ENCODE measurements around the gene ANKRD22. TPM values are rescaled to one million over a fixed set of nuclear protein-coding genes. Genes with fewer than 3 reads are reported as not detected.

Gene ANKRD22
- polyA plus RNA-seq, 1 of the 3 experiments (the other 2 are of a cell fraction), result 0.15 TPM

DNA sequence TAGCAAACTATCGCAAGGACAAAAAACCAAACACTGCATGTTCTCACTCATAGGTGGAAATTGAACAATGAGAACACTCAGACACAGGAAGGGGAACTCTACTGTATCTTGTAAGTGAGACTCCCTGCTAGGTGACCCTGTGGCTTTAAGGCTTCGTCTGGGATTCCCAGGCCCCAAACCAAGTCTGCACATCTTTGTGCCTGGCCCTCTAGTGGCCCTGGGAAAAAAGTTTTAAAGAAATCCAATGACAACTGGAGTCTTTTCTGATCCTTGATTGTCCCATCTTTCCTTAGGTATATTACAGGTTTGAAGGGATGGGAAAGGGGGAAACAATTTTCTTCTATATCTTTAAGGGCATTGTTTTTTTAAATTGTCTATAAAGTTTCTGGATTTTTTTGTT, 59.7 kb downstream of the ANKRD22 start:
- H2AFZ ChIP-seq (ENCODE audit: low read depth), result no peak overlapping the region

DNA sequence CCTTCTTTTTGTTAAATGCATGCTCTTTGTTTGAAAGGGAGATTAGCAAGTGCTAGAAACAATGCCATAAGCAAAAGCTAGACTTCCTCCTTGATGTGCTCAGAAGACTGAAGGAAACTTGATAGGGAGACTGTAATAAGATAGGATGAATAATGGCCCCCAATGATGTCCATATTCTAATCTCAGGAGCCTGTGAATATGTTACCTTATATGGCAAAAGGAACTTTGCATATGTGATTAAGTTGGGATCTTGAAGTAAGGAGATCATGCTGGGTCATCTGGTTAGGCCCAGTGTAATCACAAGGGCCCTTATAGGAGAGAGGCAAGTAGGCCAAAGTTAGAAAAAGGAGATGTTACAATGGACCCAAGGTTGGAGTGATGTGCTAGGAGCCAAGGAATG, 62.7 kb downstream of the ANKRD22 start:
- no peak for DNase-seq
- Histone ChIP-seq H3K36me3 (replicated peaks in 1 of 2; ENCODE audit: control insufficient read depth in 1 of 2, insufficient read depth in 2 of 2, low read length in 1 of 2) (no peaks in the 10 kb centered on the region), H3K4me2 (no peak overlapping the region), H3K79me2 (ENCODE audit: insufficient read depth) (no peaks in the 10 kb centered on the region), H3K4me3 (ENCODE audit: low read depth in 2 of 2, low read length in 1 of 2) (no peak overlapping the region), H4K20me1 (ENCODE audit: insufficient read depth) (no peaks in the 10 kb centered on the region), H3K9me3 (peaks cover 6% of the 10 kb centered on the region; the same call in 1 of the 2 replicates), H3K4me1 (ENCODE audit: control insufficient read depth in 1 of 2, insufficient read depth in 2 of 2, low read depth in 1 of 2, low read length in 1 of 2) (no peaks in the 10 kb centered on the region; a peak in 1 of 4 replicates), H3K27ac (ENCODE audit: low read depth in 2 of 2, low read length in 1 of 2) (no peak overlapping the region), H3K9me2 (no peaks in the 10 kb centered on the region), H2AFZ (ENCODE audit: low read depth) (no peak overlapping the region), H3K9ac (no peak overlapping the region), H3F3A (replicated peaks; ENCODE audit: insufficient read depth) (peaks cover 4% of the 10 kb centered on the region), H3K27me3 (ENCODE audit: insufficient read depth) (no peaks in the 10 kb centered on the region)
- TF ChIP-seq JUND (IDR thresholded peaks at IDR 0.05) (no peak), YY1 (IDR thresholded peaks at IDR 0.05; ENCODE audit: low read depth) (no peak), CHD2 (IDR thresholded peaks at IDR 0.05; ENCODE audit: low read length, partially characterized antibody) (no peak), EP300 (IDR thresholded peaks at IDR 0.05; ENCODE audit: borderline replicate concordance in 1 of 2, low read depth in 1 of 2, low read length in 1 of 2) (no peak), MEF2A (IDR thresholded peaks at IDR 0.05; ENCODE audit: borderline replicate concordance, low read depth) (no peak), TCF12 (IDR thresholded peaks at IDR 0.05) (no peak)
- TF ChIP-seq, protein P1, sequence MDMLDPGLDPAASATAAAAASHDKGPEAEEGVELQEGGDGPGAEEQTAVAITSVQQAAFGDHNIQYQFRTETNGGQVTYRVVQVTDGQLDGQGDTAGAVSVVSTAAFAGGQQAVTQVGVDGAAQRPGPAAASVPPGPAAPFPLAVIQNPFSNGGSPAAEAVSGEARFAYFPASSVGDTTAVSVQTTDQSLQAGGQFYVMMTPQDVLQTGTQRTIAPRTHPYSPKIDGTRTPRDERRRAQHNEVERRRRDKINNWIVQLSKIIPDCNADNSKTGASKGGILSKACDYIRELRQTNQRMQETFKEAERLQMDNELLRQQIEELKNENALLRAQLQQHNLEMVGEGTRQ (IDR thresholded peaks at IDR 0.05; ENCODE audit: borderline replicate concordance, low read depth, low read length), result no peak
- TF ChIP-seq, protein P2, sequence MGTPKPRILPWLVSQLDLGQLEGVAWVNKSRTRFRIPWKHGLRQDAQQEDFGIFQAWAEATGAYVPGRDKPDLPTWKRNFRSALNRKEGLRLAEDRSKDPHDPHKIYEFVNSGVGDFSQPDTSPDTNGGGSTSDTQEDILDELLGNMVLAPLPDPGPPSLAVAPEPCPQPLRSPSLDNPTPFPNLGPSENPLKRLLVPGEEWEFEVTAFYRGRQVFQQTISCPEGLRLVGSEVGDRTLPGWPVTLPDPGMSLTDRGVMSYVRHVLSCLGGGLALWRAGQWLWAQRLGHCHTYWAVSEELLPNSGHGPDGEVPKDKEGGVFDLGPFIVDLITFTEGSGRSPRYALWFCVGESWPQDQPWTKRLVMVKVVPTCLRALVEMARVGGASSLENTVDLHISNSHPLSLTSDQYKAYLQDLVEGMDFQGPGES (IDR thresholded peaks at IDR 0.05; ENCODE audit: low read depth, low read length), result no peak
- TF ChIP-seq, protein P3, sequence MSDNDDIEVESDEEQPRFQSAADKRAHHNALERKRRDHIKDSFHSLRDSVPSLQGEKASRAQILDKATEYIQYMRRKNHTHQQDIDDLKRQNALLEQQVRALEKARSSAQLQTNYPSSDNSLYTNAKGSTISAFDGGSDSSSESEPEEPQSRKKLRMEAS (IDR thresholded peaks at IDR 0.05; ENCODE audit: low read depth), result no peak
- CTCF ChIA-PET, result interaction anchor here (0.7 to 1.0 kb wide), 3 partner anchors 22 to 23 kb away, joined by 3 to 4 read pairs (median 3); no protein-coding TSS in a partner anchor
- POLR2A ChIA-PET, result no interaction called here

More for the DNA sequence above, 59.7 kb downstream of the ANKRD22 start:
- Histone ChIP-seq H3K9me2 (no peaks in the 10 kb centered on the region), H3K9me3 (peaks cover 6% of the 10 kb centered on the region; the same call in 1 of the 2 replicates), H3K36me3 (replicated peaks in 1 of 2; ENCODE audit: control insufficient read depth in 1 of 2, insufficient read depth in 2 of 2, low read length in 1 of 2) (no peaks in the 10 kb centered on the region), H3K79me2 (ENCODE audit: insufficient read depth) (no peaks in the 10 kb centered on the region), H3K27me3 (ENCODE audit: insufficient read depth) (no peaks in the 10 kb centered on the region), H3K4me2 (no peak overlapping the region), H4K20me1 (ENCODE audit: insufficient read depth) (no peaks in the 10 kb centered on the region), H3K4me3 (ENCODE audit: low read depth in 2 of 2, low read length in 1 of 2) (no peak overlapping the region), H3K9ac (no peak overlapping the region), H3K4me1 (ENCODE audit: control insufficient read depth in 1 of 2, insufficient read depth in 2 of 2, low read depth in 1 of 2, low read length in 1 of 2) (no peaks in the 10 kb centered on the region; a peak in 2 of 4 replicates), H3F3A (replicated peaks; ENCODE audit: insufficient read depth) (peaks cover 4% of the 10 kb centered on the region), H3K27ac (ENCODE audit: low read depth in 2 of 2, low read length in 1 of 2) (no peak overlapping the region)
- peak; percentile 19 for DNase-seq
- WGBS (ENCODE audit: low lambda C conversion rate), result 53% methylated on average over 2 of the region's 2 CpGs
- TF ChIP-seq EZH2phosphoT487 (IDR thresholded peaks at IDR 0.05; ENCODE audit: borderline replicate concordance, low read depth) (no peak), RAD21 (IDR thresholded peaks at IDR 0.05; ENCODE audit: low read length) (peak; percentile 59), SMC3 (IDR thresholded peaks at IDR 0.05; ENCODE audit: low read depth, low read length) (peak; percentile 44), SIN3A (IDR thresholded peaks at IDR 0.05; ENCODE audit: borderline replicate concordance, low read depth, low read length) (no peak)
- TF ChIP-seq, protein P4, sequence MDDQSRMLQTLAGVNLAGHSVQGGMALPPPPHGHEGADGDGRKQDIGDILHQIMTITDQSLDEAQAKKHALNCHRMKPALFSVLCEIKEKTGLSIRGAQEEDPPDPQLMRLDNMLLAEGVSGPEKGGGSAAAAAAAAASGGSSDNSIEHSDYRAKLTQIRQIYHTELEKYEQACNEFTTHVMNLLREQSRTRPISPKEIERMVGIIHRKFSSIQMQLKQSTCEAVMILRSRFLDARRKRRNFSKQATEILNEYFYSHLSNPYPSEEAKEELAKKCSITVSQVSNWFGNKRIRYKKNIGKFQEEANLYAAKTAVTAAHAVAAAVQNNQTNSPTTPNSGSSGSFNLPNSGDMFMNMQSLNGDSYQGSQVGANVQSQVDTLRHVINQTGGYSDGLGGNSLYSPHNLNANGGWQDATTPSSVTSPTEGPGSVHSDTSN (IDR thresholded peaks at IDR 0.05), result no peak
- TF ChIP-seq, protein P5, sequence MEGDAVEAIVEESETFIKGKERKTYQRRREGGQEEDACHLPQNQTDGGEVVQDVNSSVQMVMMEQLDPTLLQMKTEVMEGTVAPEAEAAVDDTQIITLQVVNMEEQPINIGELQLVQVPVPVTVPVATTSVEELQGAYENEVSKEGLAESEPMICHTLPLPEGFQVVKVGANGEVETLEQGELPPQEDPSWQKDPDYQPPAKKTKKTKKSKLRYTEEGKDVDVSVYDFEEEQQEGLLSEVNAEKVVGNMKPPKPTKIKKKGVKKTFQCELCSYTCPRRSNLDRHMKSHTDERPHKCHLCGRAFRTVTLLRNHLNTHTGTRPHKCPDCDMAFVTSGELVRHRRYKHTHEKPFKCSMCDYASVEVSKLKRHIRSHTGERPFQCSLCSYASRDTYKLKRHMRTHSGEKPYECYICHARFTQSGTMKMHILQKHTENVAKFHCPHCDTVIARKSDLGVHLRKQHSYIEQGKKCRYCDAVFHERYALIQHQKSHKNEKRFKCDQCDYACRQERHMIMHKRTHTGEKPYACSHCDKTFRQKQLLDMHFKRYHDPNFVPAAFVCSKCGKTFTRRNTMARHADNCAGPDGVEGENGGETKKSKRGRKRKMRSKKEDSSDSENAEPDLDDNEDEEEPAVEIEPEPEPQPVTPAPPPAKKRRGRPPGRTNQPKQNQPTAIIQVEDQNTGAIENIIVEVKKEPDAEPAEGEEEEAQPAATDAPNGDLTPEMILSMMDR (IDR thresholded peaks at IDR 0.05), result peak; percentile 68
- ChIA-PET CTCF (interaction anchor here (0.8 to 1.8 kb wide), 6 partner anchors 14 to 231 kb away, joined by 3 to 6 read pairs (median 4); no protein-coding TSS in a partner anchor), POLR2A (no interaction called here)

All from SK-N-SH (cell line).